Fibroblast of lung (primary cell): ENCODE measurements around the gene AP5M1. TPM values are rescaled to one million over a fixed set of nuclear protein-coding genes. Genes with fewer than 3 reads are reported as not detected.

Experiments used
- DNase-seq, 2 donors: peaks; one replicate each; pipeline versions ENCODE4 v3.0.0 to v3.0.0-alpha.2; 2010; ENCODE audit warnings: low read depth in 2 of 2
- H2AFZ ChIP-seq: 2 replicates; pipeline ENCODE4 v1.5.1; 2012; ENCODE audit warnings: low read length, control low read depth, inconsistent platforms
- H3K27ac ChIP-seq: 2 replicates; pipeline ENCODE4 v1.5.1; 2011; ENCODE audit warnings: low read length, control low read depth; ENCODE audit not compliant: insufficient read depth
- H3K27me3 ChIP-seq: 2 replicates; pipeline ENCODE4 v1.5.1; 2011; ENCODE audit warnings: mild to moderate bottlenecking, low read length; ENCODE audit not compliant: control insufficient read depth, insufficient read depth
- H3K36me3 ChIP-seq: 2 replicates; pipeline ENCODE4 v1.5.1; 2011; ENCODE audit warnings: low read length; ENCODE audit not compliant: control insufficient read depth, insufficient read depth
- H3K4me1 ChIP-seq: 2 replicates; pipeline ENCODE4 v1.5.1; 2011; ENCODE audit warnings: low read length; ENCODE audit not compliant: control insufficient read depth, insufficient read depth; ENCODE audit errors: extremely low read depth
- H3K4me2 ChIP-seq: 2 replicates; pipeline ENCODE4 v1.5.1; 2011; ENCODE audit warnings: low read length, control low read depth; ENCODE audit not compliant: insufficient read depth; ENCODE audit errors: extremely low read depth
- H3K4me3 ChIP-seq, 4 experiments: fragments of 200-600 bp in 1 of 4; sonication (generic) in 1 of 4; replicated peaks in 1 of 4; 2 replicates each; pipeline ENCODE4 v1.5.1; 2011 to 2016; ENCODE audit warnings: low read length in 4 of 4, low read depth in 3 of 4, mild to moderate bottlenecking in 3 of 4, control low read depth in 2 of 4, inconsistent platforms in 1 of 4, mixed read lengths in 1 of 4; ENCODE audit not compliant: insufficient read depth in 1 of 4; ENCODE audit errors: control extremely low read depth in 1 of 4
- H3K79me2 ChIP-seq: 2 replicates; pipeline ENCODE4 v1.5.1; 2012; ENCODE audit warnings: mild to moderate bottlenecking, low read length, inconsistent platforms; ENCODE audit not compliant: control insufficient read depth, insufficient read depth
- H3K9ac ChIP-seq: 2 replicates; pipeline ENCODE4 v1.5.1; 2011; ENCODE audit warnings: mild to moderate bottlenecking, low read length, control low read depth; ENCODE audit not compliant: insufficient read depth
- H3K9me3 ChIP-seq: 2 replicates; pipeline ENCODE4 v1.5.1; 2012; ENCODE audit warnings: low read depth, low read length; ENCODE audit not compliant: control insufficient read depth, insufficient read depth
- H4K20me1 ChIP-seq: 2 replicates; pipeline ENCODE4 v1.5.1; 2011; ENCODE audit warnings: low read length; ENCODE audit not compliant: control insufficient read depth, insufficient read depth; ENCODE audit errors: extremely low read depth
- CTCF ChIP-seq, 2 donors: IDR thresholded peaks in 1 of 2; conservative IDR thresholded peaks in 1 of 2; 1 replicate in 1 of 2; 2 replicates in 1 of 2; pipeline ENCODE4 v1.5.1; 2011 to 2012; ENCODE audit warnings: low read length in 2 of 2, control low read depth in 1 of 2, inconsistent platforms in 1 of 2, low read depth in 1 of 2, mild to moderate bottlenecking in 1 of 2
- EZH2 ChIP-seq: IDR thresholded peaks from 2 replicates; pipeline ENCODE4 v1.5.1; 2012; ENCODE audit warnings: low read length, control low read depth, mild to moderate bottlenecking; ENCODE audit errors: missing control alignments
- polyA plus RNA-seq, 2 donors: library from polyadenylated mRNA; depleted of rRNA in 1 of 2; stranded (reverse) in 1 of 2; unstranded in 1 of 2; fragments of >200 nt; gene quantifications; 2 replicates each; pipeline ENCODE4 v1.2.1, GENCODE V29; 2011 to 2012; ENCODE audit warnings: missing spikeins in 1 of 2
- total RNA-seq: library from RNA; depleted of rRNA; stranded (reverse); fragments of >200 nt; gene quantifications from 2 replicates; pipeline ENCODE4 v1.2.1, GENCODE V29; 2014

Gene AP5M1
- total and polyA plus RNA-seq, 2 donors (not counting 1 experiment from before 2014, with no cell fraction given), result 15.2 to 40.2 TPM

- no peak overlapping the region for H3K9ac ChIP-seq
- no peaks in the 10 kb centered on the region for H3K4me1 ChIP-seq
- TF ChIP-seq EZH2, result no peak
- no peak for TF ChIP-seq CTCF (conservative IDR thresholded peaks at IDR 0.05 in 1 of 2, IDR thresholded peaks at IDR 0.05 in 1 of 2; ENCODE audit: low read depth in 1 of 2, low read length in 2 of 2)
- no peaks in the 10 kb centered on the region for H4K20me1 ChIP-seq
- no peaks in the 10 kb centered on the region for H3K9me3 ChIP-seq
- no peaks in the 10 kb centered on the region for H3K36me3 ChIP-seq
- no peak overlapping the region for H3K4me3 ChIP-seq
- H3K79me2 ChIP-seq, result no peaks in the 10 kb centered on the region
- no peak overlapping the region for H3K27ac ChIP-seq
- no peak overlapping the region for H3K4me2 ChIP-seq
- H2AFZ ChIP-seq, result no peak overlapping the region
- peaks cover 8% of the 10 kb centered on the region for H3K27me3 ChIP-seq
- DNase-seq, result no peak
Observed at GRCh38 chr14:57319636-57320192, 50.9 kb downstream of the AP5M1 start.

- H3K27me3 ChIP-seq, result peaks cover 8% of the 10 kb centered on the region
- no peak overlapping the region for H3K4me3 ChIP-seq
- no peak overlapping the region for H2AFZ ChIP-seq
- no peak overlapping the region for H3K27ac ChIP-seq
- H3K4me1 ChIP-seq, result no peaks in the 10 kb centered on the region
- no peak for DNase-seq
- TF ChIP-seq CTCF (conservative IDR thresholded peaks at IDR 0.05 in 1 of 2, IDR thresholded peaks at IDR 0.05 in 1 of 2; ENCODE audit: low read depth in 1 of 2, low read length in 2 of 2) (no peak), EZH2 (no peak)
- no peaks in the 10 kb centered on the region for H3K36me3 ChIP-seq
- H3K79me2 ChIP-seq, result no peaks in the 10 kb centered on the region
- no peaks in the 10 kb centered on the region for H4K20me1 ChIP-seq
- H3K4me2 ChIP-seq, result no peak overlapping the region
- H3K9ac ChIP-seq, result no peak overlapping the region
- H3K9me3 ChIP-seq, result no peaks in the 10 kb centered on the region
Observed at GRCh38 chr14:57323721-57324120, 55.0 kb downstream of the AP5M1 start.

GRCh38 chr14:57326253-57326652 lies 57.5 kb downstream of the AP5M1 start:
- H3K4me2 ChIP-seq, result no peak overlapping the region
- no peaks in the 10 kb centered on the region for H3K79me2 ChIP-seq
- no peak for TF ChIP-seq CTCF (conservative IDR thresholded peaks at IDR 0.05 in 1 of 2, IDR thresholded peaks at IDR 0.05 in 1 of 2; ENCODE audit: low read depth in 1 of 2, low read length in 2 of 2)
- H3K36me3 ChIP-seq, result no peaks in the 10 kb centered on the region
- no peak overlapping the region for H2AFZ ChIP-seq
- no peaks in the 10 kb centered on the region for H3K9me3 ChIP-seq
- no peak overlapping the region for H3K9ac ChIP-seq
- no peaks in the 10 kb centered on the region for H3K4me1 ChIP-seq
- no peaks in the 10 kb centered on the region for H3K27me3 ChIP-seq
- H4K20me1 ChIP-seq, result no peaks in the 10 kb centered on the region
- DNase-seq, result no peak
- no peak overlapping the region for H3K4me3 ChIP-seq
- H3K27ac ChIP-seq, result no peak overlapping the region
